Astrocyte of the spinal cord (primary cell): ENCODE data around the gene VWC2.

Experiments
- DNase-seq: peaks from one replicate; pipeline ENCODE4 v3.0.0; 2011; ENCODE audit warnings: low read depth, low spot score
- H3K4me3 ChIP-seq: 2 replicates; pipeline ENCODE4 v1.5.1; 2011; ENCODE audit warnings: low read depth, mild to moderate bottlenecking, low read length, moderate library complexity
- CTCF ChIP-seq: IDR thresholded peaks from 2 replicates; pipeline ENCODE4 v1.5.1; 2012; ENCODE audit warnings: low read depth, mild to moderate bottlenecking, low read length, inconsistent platforms
- in situ Hi-C: cut with HindIII; loops from 2 replicates; pipeline ENCODE4 v1.10.0; 2017; ENCODE audit warnings: low sequenced_read_pairs

VWC2 gene

GRCh38 chr7:49937608-49938007 lies 164.2 kb downstream of the VWC2 start:
- in situ Hi-C loops: no loop called here
- no peak for TF ChIP-seq CTCF
- no peak overlapping the region for H3K4me3 ChIP-seq

More at GRCh38 chr7:49937608-49938007, 164.2 kb downstream of the VWC2 start:
- DNase-seq: no peak
